NCI-H2227 treated with DMSO at 0.1 percent for 48 hours (cell line): ENCODE results near the gene NRSN1.
"Not testable (repeated sequence)": the region's sequence is repeated elsewhere in the genome, so short reads cannot be mapped to it uniquely, and the experiment has no call there.

ENCODE experiments used
- DNase-seq: peaks from one replicate; lab custom pipeline; 2025; lab: John Stamatoyannopoulos, UW

The NRSN1 gene

GRCh38 chr6:24142733-24143132 lies 16.7 kb downstream of the NRSN1 start:
- not testable (repeated sequence) for DNase-seq

GRCh38 chr6:24145690-24146131 lies 19.7 kb downstream of the NRSN1 start:
- DNase-seq: no peak

DNA sequence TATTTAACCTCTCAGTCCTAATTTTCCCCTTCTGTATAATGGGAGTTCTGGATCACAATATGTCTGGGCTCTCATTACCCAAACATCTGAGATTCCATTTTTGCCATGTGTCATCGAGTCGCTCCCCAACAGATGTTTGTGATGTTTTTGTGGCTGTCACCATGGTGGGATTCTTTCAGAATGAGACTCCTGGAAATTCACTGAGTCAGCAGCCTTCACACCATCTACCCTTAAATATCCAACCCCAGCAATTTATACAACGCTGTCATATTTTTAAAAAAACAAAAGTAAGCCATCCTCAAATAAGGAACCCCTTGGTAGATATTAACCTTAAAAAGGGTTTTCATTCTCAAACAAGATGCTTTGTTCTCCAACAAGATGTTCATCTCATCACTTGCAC lies 20.9 kb downstream of the NRSN1 start:
- no peak for DNase-seq

DNA sequence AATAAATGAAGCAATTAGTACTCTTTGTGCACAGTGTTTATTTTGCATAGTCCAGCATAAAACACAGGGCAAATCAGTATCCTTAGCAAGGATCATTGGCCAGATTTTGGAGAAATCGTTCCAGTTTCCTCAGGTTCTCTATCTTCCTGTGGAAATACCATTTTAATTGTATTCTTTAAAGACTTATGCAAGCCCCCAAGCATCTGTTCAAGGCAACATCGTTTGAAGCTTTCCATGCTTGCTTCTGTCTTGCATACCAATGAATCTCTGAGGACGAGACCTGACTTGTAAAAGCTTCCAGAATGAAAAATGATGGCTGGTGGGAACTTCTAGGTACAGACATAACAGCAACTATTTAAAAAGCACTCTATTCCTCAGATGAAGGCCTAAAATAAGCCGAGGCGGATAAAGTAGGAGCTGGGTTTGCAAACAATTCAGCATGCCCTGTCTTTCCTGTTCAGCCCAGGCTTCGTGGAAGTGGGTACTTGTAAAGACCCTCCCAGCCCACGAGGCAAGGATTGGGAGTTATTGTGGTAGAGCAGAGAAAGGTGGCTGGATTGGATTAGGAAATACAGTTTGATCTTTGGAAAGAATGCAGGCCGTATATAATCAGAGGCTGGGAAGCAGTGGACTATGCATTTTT lies 21.6 kb downstream of the NRSN1 start:
- peak; percentile 51 for DNase-seq

GRCh38 chr6:24148154-24148570 lies 22.1 kb downstream of the NRSN1 start:
- no peak for DNase-seq

- no peak for DNase-seq
Measured at GRCh38 chr6:24148684-24149083, 22.7 kb downstream of the NRSN1 start.

DNA sequence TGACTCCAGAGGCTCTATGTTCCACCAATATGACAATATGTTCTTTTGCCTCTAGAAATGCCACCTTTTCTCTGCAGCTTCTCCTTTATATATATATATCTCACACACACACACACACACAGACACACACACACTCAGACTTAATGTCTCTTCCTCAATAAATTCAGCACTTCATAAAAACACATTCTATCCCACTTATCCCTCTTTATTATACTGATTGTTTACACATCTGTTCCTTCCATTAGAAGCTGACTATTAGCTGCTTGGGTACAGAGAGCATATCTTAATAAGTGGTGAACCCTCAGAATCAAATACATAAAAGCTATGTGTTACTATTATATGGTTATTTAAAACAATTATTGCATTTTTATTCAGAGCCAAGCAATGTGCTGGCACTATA lies 23.3 kb downstream of the NRSN1 start:
- DNase-seq: peak; percentile 5

DNA sequence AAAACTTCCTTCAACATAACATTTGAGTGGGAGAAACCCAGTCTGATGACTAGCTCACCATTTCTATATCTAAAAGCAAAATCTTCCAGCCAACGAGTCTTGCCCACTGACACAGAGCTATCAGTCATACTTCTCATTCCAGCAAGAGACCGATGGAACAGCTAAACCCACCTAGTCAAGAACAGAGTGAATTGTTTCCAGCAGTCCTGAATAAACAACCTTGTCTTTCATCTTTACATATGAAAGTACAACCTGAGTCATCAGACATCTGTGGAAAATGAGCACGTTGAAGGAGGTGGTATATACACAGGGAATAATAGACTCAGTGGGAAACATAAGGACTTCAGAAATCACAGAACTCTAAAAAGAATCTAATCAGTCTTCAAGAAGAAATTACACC lies 23.8 kb downstream of the NRSN1 start:
- peak; percentile 18 for DNase-seq

DNA sequence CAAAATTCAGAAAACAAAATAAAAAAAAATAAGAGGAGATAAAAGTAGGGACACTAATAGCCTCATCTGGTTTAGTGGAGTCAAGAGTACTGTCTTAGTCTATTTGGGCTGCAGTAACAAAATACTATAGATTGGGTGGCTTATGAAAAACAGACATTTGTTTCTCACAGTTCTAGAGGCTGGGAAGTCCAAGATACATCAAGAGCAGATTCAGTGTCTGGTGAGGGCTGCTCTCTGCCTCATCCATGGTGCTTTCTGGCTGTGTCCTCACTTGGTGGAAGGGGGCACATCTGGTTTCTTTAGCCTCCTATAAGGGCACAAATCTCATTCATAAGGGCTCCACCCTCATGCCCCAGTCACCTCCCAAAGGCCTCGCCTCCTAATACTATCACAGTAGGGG lies 26.0 kb downstream of the NRSN1 start:
- DNase-seq: no peak

DNA sequence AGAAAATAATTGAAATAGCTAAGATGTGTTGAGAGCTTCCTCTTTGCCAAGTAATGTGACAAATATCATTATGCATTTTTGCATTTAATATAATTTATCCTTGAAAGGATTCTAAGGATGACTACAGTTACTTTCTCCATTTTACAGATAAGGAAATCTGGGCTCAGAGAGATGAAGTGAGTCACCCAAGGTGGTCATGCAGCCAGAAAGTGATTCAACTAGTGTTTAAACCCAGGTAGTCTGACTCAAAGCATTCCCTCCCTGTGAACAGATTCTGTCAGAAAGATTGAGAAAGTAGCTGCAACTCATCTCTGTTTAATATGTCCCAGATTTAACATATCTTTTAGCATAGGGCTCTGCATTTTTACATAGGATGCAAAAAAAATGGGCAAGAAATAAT lies 28.1 kb downstream of the NRSN1 start:
- DNase-seq: no peak

DNA sequence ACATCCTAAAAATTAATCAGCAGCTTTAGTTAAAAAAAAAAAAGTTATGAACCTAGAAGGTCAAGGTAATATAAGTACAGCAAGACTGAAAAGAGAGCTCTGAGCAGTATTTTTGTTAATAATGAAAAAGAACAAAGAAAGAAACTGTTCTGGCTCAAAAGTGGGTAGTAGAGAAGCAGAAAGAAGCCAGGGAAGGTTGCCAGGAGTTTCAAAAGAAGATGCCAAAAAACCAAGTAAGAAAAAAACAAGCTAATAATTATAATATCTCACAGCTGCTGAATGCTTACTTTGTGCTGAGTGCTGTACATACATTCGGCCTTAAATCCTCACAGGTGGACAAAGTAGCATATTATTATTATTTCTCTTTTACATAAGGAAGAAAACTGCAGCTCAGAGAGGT lies 31.9 kb downstream of the NRSN1 start:
- DNase-seq: no peak

DNA sequence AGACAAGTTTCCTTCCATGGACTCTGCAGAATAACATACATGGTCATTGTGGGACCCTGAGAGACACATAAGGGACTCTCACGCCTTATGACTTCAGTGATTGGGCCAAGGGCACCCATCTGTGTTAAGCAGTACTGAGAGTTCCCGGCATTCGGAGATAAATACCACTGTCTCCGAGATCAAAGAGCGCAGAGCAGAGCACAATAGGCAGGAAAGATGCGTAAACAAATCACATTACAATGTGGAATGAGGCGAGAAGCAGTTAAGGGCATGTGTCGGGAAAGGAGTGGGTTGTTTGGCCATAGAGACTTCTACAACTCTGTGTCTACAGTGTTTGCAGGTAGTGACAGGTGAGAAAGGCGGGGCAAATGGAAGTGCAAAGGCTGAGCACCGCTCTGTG lies 57.6 kb downstream of the NRSN1 start:
- DNase-seq: no peak

- no peak for DNase-seq
Measured at GRCh38 chr6:24186349-24186748, 60.3 kb downstream of the NRSN1 start.

DNA sequence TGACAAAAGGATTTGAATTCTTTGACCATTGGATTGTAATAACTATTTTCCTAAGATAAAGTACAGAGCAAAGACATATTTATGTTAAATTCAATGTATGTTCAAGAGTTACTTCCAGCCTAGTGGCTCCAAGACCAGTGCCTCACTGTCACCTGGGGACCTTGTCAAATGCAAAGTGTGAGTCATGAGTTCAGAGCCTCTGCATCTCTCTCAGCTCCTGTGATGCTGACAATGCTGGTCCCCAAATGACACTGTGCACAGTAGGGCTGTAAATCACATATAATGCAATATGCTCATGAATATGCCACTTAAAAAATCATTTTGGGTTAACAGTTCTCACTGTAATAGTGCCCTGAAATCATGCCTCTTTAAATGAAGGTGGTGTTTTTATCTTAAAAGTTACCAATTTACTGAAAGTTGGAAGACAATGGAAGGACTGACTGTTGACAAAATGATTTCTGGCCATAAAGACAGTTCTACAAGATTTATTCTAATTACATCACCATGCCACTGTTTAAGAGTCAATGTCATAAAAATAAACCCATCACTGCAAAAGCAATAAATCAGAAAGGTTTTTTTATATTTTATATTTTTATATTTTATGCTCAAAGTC lies 62.1 kb downstream of the NRSN1 start:
- DNase-seq: no peak

- no peak for DNase-seq
Measured at GRCh38 chr6:24188578-24189080, 62.6 kb downstream of the NRSN1 start.

DNA sequence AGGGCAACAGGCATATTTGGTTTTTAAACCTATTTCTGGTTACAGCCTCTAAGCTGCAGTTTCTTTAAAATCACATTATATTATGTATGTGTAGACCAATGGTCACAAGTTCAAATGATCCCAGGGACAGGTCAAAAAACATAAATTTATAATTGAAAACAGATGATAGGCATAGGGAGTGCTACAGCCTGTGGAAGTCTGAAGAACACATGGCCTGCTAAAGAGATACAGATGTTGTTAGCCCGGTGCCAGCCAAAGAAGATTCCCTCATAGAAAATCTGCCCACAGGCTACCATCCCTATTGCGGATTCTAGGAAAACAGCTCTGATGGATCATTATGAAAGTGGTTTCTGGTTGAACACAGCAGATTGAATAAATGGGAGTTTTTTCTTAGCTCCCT lies 65.3 kb downstream of the NRSN1 start:
- no peak for DNase-seq

- DNase-seq: no peak
Measured at GRCh38 chr6:24193364-24193763, 67.3 kb downstream of the NRSN1 start.

- DNase-seq: no peak
Measured at GRCh38 chr6:24194978-24195700, 69.1 kb downstream of the NRSN1 start.

GRCh38 chr6:24195836-24196597 lies 70.0 kb downstream of the NRSN1 start:
- no peak for DNase-seq
